GM18907 (cell line): ENCODE measurements around the gene VPS41.

Source experiments
- ATAC-seq: cut with Tn5 transposase; IDR thresholded peaks from one replicate; pipeline ENCODE4 v1.9.1; 2021; ENCODE audit warnings: mild to moderate bottlenecking, moderate library complexity; ENCODE audit not compliant: unreplicated experiment

Gene VPS41

GRCh38 chr7:38820571-38820970, 88.4 kb downstream of the VPS41 start:
- no peak for ATAC-seq

GRCh38 chr7:38819463-38819862, 89.5 kb downstream of the VPS41 start:
- no peak for ATAC-seq

DNA sequence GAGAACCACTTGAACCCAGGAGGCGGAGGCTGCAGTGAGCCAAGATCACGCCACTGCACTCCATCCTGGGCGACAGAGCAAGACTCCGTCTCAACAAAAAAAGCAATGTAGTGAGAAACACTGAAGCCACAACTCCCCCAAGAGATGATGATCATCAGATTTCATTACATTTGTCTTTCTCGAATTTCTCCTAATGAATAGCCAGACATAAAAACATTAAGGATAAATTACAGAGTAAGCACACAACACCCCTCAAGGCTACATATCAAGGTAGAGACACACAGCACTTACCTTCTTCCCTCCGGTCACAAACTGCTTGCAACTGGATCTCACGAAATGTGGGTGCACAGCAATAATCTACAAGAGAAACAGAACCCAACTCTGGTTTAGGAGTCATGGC, 91.5 kb downstream of the VPS41 start:
- no peak for ATAC-seq

GRCh38 chr7:38813768-38814167, 95.2 kb downstream of the VPS41 start:
- no peak for ATAC-seq

- no peak for ATAC-seq
Observed at GRCh38 chr7:38806912-38807311, 102.1 kb downstream of the VPS41 start.

DNA sequence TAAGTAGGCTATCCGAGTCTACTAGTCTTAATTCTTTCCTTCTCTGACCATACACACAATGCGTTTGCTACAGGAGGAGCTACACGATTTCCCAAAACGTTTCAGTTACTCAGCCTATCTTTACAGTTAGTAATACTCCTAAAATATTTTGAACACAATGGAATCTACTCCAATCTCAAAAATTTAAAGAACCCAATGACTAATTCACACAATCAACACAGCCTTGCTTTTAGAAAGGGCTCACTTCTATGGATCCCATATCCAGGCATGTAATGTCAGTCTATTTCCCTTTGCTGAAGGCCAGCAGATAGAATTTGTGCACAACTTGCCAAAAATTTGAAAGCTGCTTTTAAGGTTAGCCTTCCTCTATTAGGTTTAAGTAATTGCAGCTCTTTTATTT, 107.2 kb downstream of the VPS41 start:
- no peak for ATAC-seq

- ATAC-seq: no peak
Observed at GRCh38 chr7:38798552-38799267, 110.3 kb downstream of the VPS41 start.

GRCh38 chr7:38796626-38797501, 112.1 kb downstream of the VPS41 start:
- ATAC-seq: no peak

GRCh38 chr7:38795593-38795992, 113.4 kb downstream of the VPS41 start:
- ATAC-seq: no peak

DNA sequence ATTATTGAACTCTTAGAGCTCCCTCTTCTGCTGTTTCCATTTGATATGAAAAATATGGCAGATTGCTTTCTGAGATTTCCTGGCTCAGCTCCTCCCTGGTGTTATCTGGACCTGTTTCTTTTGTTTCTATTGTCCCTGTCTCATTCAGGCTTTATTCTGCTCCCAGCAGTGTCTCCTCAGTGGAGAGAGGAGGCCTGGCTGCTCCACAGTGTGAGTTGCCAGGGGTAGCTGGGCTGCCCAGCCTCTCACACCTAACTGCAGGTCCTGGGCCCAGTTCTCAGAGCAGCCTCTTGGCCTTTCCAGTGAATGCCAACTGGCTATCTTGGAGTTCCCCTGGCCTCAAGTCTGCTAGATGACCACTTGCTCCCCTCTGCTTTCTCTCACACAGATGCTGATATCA, 127.0 kb downstream of the VPS41 start:
- no peak for ATAC-seq

DNA sequence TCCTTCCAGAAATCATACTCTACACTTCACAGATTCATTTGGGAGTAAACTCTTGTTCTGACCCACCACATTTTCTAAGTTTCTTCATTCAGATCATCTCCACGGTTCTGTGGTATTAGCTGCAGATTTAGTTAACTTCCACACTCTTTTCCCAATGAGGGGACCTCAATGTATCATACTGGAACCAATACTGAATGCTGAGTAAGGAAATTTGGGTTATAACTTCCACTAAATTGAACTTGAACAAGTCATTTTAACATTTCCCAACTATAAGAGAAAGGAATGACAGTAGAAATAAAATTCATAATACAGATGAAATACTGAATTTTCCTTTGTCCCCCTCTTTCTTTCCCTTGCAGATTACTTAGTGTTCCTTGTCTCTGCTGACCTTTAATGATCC, 131.4 kb downstream of the VPS41 start:
- ATAC-seq: no peak

DNA sequence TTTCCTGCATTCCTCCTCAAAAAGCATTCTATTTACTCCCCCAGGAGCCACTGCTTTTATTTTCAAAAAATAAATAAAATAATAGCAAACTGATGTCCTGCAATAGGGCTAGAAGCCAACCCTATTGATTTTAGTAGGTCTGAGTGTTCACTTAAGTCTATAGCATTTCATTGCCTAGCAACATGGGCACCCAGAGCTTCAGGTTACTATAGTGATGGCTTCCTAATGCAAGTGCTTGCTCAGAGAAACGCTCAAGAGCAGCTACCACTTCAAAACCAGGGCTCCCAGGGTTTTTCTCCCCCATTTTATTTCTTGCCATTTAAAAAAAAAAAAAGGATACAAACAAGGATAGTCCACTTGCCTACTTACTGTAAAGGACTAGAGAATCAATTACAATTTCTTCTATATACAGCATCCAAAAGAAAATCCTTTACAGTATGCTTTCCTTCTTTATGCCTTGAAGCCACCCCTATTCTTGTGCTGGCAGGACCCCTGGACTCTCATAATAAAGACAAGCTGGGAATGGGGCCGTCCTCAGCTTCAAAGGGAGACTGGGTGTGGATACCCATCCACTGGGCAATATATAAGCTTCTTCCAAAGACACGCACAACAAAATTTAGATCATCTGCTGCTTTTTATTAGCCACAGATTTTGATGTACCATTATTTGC, 133.3 kb downstream of the VPS41 start:
- no peak for ATAC-seq

- ATAC-seq: no peak
Observed at GRCh38 chr7:38773430-38773829, 135.6 kb downstream of the VPS41 start.

DNA sequence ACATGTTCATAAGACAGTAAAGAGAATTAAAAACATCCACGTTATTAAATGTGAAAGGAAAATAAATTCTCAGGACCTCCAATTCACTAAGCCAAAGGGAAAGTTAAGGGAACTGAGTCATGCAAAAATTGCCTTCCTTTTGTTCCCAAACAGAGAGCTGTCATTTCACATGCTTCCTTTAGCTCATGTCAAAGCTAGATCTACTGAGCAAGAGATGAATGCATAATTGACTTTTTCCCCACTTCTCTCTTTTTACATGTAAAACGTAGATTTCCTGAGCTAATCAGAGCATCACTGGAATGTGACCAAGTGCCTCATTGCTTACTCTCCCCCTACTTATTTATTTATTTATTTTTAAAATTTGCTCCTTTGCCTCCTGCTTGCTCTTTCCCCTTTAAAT, 148.8 kb downstream of the VPS41 start:
- no peak for ATAC-seq

- ATAC-seq: no peak
Observed at GRCh38 chr7:38759028-38759427, 150.0 kb downstream of the VPS41 start.

GRCh38 chr7:38757931-38758330, 151.1 kb downstream of the VPS41 start:
- ATAC-seq: no peak

DNA sequence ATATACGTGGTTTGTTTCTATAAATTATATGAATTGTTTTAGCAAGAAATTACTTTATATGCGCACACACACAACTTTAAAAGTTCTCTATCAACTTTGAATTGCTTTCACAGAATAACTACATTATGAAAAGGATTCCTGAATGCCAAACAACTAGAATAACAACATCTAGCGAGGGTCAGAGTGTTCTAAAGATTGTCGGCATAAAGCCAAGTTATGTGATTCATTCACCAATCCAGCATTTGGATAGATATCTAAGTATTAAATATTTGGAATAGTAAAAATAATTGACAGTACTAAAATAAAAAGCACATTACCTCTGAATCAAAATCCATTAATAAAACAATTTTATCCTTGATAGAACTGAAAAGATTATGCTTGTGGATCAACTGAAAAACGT, 152.5 kb downstream of the VPS41 start:
- no peak for ATAC-seq

- no peak for ATAC-seq
Observed at GRCh38 chr7:38753347-38753746, 155.6 kb downstream of the VPS41 start.

- no peak for ATAC-seq
Observed at GRCh38 chr7:38751416-38751815, 157.6 kb downstream of the VPS41 start.

- ATAC-seq: no peak
Observed at GRCh38 chr7:38748056-38748610, 160.9 kb downstream of the VPS41 start.

- no peak for ATAC-seq
Observed at GRCh38 chr7:38746438-38746837, 162.6 kb downstream of the VPS41 start.
